Measurements from ENCODE around the gene ACSF2. TPM values are rescaled to one million over a fixed set of nuclear protein-coding genes. Genes with fewer than 3 reads are reported as not detected.
A peak's percentile ranks its signal among the peaks of the same experiment; 100 is the strongest.

ACSF2 gene
- total and polyA plus RNA-seq, 2 experiments from 2014 or later: 43.1 to 47.9 TPM

DNA sequence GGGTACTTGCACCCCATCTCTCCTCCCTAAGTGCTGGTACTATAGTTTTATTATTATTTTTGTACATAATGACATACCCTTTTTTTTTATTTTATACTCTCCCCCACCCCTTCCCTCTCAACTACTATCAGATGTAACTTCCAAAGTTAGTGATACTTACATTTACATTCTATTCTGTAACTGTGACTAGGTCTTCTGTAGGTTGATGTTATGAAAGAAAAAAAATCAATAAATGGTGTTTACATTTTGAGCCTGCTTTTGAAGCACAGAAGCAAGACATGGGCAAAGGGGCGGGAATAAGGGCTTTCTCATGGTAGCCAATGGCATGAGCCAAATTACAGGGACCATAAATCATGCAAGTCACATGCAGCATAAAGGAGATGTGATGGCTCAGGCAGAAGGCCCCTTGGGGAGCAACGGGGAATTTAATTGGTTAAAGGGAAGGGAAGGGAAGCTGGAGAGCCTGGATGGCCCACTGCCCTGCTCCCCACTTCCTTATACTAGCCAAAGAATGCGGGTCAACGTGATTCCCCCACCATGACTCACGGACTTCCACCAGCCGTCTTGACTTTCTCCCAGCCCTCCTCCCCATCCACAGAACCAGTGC is 2.4 kb upstream of the ACSF2 start:
- H3K27me3 ChIP-seq: no peaks in the 10 kb centered on the region
- TF ChIP-seq, protein P1, sequence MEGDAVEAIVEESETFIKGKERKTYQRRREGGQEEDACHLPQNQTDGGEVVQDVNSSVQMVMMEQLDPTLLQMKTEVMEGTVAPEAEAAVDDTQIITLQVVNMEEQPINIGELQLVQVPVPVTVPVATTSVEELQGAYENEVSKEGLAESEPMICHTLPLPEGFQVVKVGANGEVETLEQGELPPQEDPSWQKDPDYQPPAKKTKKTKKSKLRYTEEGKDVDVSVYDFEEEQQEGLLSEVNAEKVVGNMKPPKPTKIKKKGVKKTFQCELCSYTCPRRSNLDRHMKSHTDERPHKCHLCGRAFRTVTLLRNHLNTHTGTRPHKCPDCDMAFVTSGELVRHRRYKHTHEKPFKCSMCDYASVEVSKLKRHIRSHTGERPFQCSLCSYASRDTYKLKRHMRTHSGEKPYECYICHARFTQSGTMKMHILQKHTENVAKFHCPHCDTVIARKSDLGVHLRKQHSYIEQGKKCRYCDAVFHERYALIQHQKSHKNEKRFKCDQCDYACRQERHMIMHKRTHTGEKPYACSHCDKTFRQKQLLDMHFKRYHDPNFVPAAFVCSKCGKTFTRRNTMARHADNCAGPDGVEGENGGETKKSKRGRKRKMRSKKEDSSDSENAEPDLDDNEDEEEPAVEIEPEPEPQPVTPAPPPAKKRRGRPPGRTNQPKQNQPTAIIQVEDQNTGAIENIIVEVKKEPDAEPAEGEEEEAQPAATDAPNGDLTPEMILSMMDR (IDR thresholded peaks at IDR 0.05; ENCODE audit: poor library complexity): no peak
- TF ChIP-seq EZH2 (IDR thresholded peaks at IDR 0.05; ENCODE audit: borderline replicate concordance) (no peak), EZH2phosphoT487 (IDR thresholded peaks at IDR 0.05; ENCODE audit: low read depth, severe bottlenecking, unreplicated experiment) (no peak)
- no peak overlapping the region for H2AFZ ChIP-seq
- H3K36me3 ChIP-seq (replicated peaks; ENCODE audit: insufficient read depth, low read depth): no peaks in the 10 kb centered on the region
- no peaks in the 10 kb centered on the region for H3K9me3 ChIP-seq (ENCODE audit: low read depth)
- 61% methylated on average over 6 of the region's 6 CpGs for WGBS (ENCODE audit: low lambda C conversion rate, missing lambda C conversion rate)
- no peak overlapping the region for H3K4me3 ChIP-seq
- H3K79me2 ChIP-seq: peaks cover 11% of the 10 kb centered on the region
- peak; percentile 45 for DNase-seq (ENCODE audit: low spot score)
- H3K27ac ChIP-seq: peak overlapping the region; percentile 60
- no peak overlapping the region for H3K4me2 ChIP-seq
- no peaks in the 10 kb centered on the region for H3K9me2 ChIP-seq (replicated peaks; ENCODE audit: insufficient read depth)
- no peaks in the 10 kb centered on the region for H4K20me1 ChIP-seq (ENCODE audit: insufficient read depth, poor library complexity, severe bottlenecking)
- H3K4me1 ChIP-seq (ENCODE audit: insufficient read depth): peaks cover 32% of the 10 kb centered on the region

DNA sequence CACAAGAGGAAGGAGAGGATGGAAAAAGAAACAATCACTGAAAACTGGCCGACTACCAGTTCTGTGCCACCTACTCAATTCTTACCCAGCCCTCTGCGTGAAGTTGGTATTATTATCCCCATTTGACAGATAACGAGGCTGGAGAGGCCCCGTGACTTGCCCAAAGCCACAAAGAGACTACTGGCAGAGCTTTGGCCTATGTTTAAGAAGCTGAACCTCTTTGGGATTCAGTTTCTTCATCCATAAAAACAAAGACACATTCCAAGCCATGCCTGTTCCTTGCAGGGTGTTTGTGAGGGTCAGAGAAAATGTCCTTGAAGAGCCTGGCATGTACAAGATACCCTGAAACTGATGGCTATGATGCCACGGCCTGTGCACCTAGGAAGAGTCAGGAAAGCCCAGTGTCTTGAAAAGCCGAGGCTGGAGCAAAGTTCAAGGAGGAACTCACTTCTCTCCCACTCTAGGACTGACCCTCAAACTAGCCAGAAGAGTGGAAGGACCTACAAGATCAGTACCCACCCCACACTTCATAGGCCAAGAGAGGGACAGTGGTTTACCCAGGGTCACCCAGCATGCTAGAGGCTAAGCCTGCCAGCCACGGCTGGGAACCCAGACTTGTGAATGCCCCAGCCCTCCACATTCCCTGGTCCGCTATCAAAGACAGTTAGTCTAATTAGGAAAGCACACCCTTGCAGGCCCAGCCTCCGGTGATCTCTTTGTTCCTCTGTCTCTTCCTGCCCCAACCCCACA is 1.6 kb upstream of the ACSF2 start:
- H3K36me3 ChIP-seq (replicated peaks; ENCODE audit: insufficient read depth, low read depth): no peaks in the 10 kb centered on the region
- H3K79me2 ChIP-seq: peaks cover 12% of the 10 kb centered on the region
- H3K4me2 ChIP-seq: no peak overlapping the region
- H3K27ac ChIP-seq: peak overlapping the region; percentile 60
- no peak overlapping the region for H3K4me3 ChIP-seq
- no peak for TF ChIP-seq EZH2 (IDR thresholded peaks at IDR 0.05; ENCODE audit: borderline replicate concordance)
- TF ChIP-seq EZH2phosphoT487 (IDR thresholded peaks at IDR 0.05; ENCODE audit: low read depth, severe bottlenecking, unreplicated experiment): no peak
- TF ChIP-seq, protein P1 (IDR thresholded peaks at IDR 0.05; ENCODE audit: poor library complexity): no peak
- 85% methylated on average over 9 of the region's 9 CpGs for WGBS (ENCODE audit: low lambda C conversion rate, missing lambda C conversion rate)
- H4K20me1 ChIP-seq (ENCODE audit: insufficient read depth, poor library complexity, severe bottlenecking): no peaks in the 10 kb centered on the region
- H3K4me1 ChIP-seq (ENCODE audit: insufficient read depth): peaks cover 36% of the 10 kb centered on the region
- no peaks in the 10 kb centered on the region for H3K9me3 ChIP-seq (ENCODE audit: low read depth)
- no peaks in the 10 kb centered on the region for H3K9me2 ChIP-seq (replicated peaks; ENCODE audit: insufficient read depth)
- no peaks in the 10 kb centered on the region for H3K27me3 ChIP-seq
- no peak overlapping the region for H2AFZ ChIP-seq
- no peak for DNase-seq (ENCODE audit: low spot score)

DNA sequence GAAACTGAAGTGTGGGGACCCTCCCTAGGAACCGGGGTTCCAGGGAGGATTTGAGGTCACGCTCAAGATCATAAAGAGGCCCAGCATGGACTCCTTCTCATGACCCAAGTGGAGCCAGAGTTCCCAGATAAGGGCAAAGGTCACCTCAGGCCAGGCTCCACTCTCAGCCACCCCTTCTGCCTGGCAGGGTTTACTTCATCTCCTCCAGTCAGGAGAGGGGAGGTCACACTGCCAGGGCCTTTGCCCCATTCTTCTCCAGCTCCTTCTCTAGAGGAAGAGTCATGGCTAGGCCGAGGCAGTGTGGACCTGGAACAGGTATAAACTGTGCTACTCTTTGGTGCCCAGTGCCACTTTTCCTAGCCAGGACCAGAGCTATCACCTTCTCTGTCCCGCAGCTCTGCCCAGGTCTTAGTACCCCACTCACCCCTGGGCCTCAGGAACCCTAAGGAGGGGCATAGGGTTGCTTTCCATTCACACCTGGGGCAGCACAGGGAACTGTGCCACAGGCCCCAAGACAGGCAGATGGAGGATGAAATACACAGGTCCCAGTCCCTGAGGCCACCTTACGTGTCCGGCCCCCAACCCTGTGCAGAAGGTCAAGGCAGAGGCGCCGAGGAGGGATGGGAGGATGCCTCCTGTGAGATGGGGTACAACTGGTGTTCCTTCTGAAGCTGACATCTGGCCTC is 879 bp upstream of the ACSF2 start:
- TF ChIP-seq, protein P1 (IDR thresholded peaks at IDR 0.05; ENCODE audit: poor library complexity): no peak
- TF ChIP-seq EZH2 (IDR thresholded peaks at IDR 0.05; ENCODE audit: borderline replicate concordance): no peak
- no peak for TF ChIP-seq EZH2phosphoT487 (IDR thresholded peaks at IDR 0.05; ENCODE audit: low read depth, severe bottlenecking, unreplicated experiment)
- peaks cover 19% of the 10 kb centered on the region for H3K79me2 ChIP-seq
- WGBS (ENCODE audit: low lambda C conversion rate, missing lambda C conversion rate): 88% methylated on average over 8 of the region's 8 CpGs
- H4K20me1 ChIP-seq (ENCODE audit: insufficient read depth, poor library complexity, severe bottlenecking): no peaks in the 10 kb centered on the region
- no peaks in the 10 kb centered on the region for H3K9me3 ChIP-seq (ENCODE audit: low read depth)
- H3K4me1 ChIP-seq (ENCODE audit: insufficient read depth): peaks cover 43% of the 10 kb centered on the region
- peak overlapping the region; percentile 92 for H3K4me2 ChIP-seq
- H3K4me3 ChIP-seq: no peak overlapping the region
- H3K9me2 ChIP-seq (replicated peaks; ENCODE audit: insufficient read depth): no peaks in the 10 kb centered on the region
- no peaks in the 10 kb centered on the region for H3K27me3 ChIP-seq
- no peaks in the 10 kb centered on the region for H3K36me3 ChIP-seq (replicated peaks; ENCODE audit: insufficient read depth, low read depth)
- peak overlapping the region; percentile 68 for H2AFZ ChIP-seq
- DNase-seq (ENCODE audit: low spot score): no peak
- H3K27ac ChIP-seq: peak overlapping the region; percentile 85
